Mucosa of descending colon (tissue), 3 donors: Measurements from ENCODE around the gene ERBB4. TPM values are rescaled to one million over a fixed set of nuclear protein-coding genes. Genes with fewer than 3 reads are reported as not detected.

Experiments
- ATAC-seq: fragments of 200-7000 bp; cut with Tn5 transposase; one replicate; pipeline ENCODE4 v1.9.1; 2020; ENCODE audit warnings: mild to moderate bottlenecking, moderate library complexity
- DNase-seq, 3 donors: peaks; one replicate each; pipeline ENCODE4 v3.0.0-alpha.2; 2020
- H3K36me3 ChIP-seq: fragments of 200-600 bp; one replicate; pipeline ENCODE4 v1.8.0; 2021; ENCODE audit warnings: low read depth, mild to moderate bottlenecking
- H3K4me1 ChIP-seq: fragments of 200-600 bp; one replicate; pipeline ENCODE4 v1.8.0; 2021; ENCODE audit warnings: low read depth, mild to moderate bottlenecking
- H3K4me3 ChIP-seq: fragments of 200-600 bp; one replicate; pipeline ENCODE4 v1.8.0; 2021; ENCODE audit warnings: mild to moderate bottlenecking
- H3K9me3 ChIP-seq: fragments of 200-600 bp; one replicate; pipeline ENCODE4 v1.8.0; 2021; ENCODE audit warnings: mild to moderate bottlenecking
- CTCF ChIP-seq: fragments of 200-600 bp; IDR thresholded peaks from one replicate; pipeline ENCODE4 v1.8.0; 2022; ENCODE audit warnings: antibody characterized with exemption, mild to moderate bottlenecking
- intact Hi-C, 2 donors: fragments of 100-400 bp; cut with DNase I in 1 of 2; cut with micrococcal nuclease in 1 of 2; formaldehyde crosslinking; loops; one replicate each; pipeline versions ENCODE4 v1.11.0 to v1.11.1; 2022; cut with DNase I, micrococcal nuclease
- total RNA-seq, 3 donors: library from RNA; stranded (reverse); fragmentation: NEBNext Ultra II Directional in 2 of 3; extraction: Animal tissue kit (Norgen Biotek cat#: 25700) in 2 of 3; gene quantifications; one replicate each; pipeline versions ENCODE4 v1.2.1 to v1.2.4, GENCODE V29; 2021 to 2023
- donor health status: DM: no; HTN: no; CAD: no; lungs with moderate emphysema.
- donor health status: DM: no; HTN: no; CAD: no.
- donor health status: DM: no; HTN: yes; CAD: no.

The ERBB4 gene
- total RNA-seq, 3 donors from 2014 or later, result 0.05 to 0.25 TPM; not detected in 1

GRCh38 chr2:212299333-212299732 is 239.3 kb downstream of the ERBB4 start:
- Histone ChIP-seq H3K9me3 (no peaks in the 10 kb centered on the region), H3K36me3 (no peaks in the 10 kb centered on the region), H3K4me1 (no peaks in the 10 kb centered on the region), H3K4me3 (no peak overlapping the region)
- ATAC-seq (no peak), DNase-seq (no peak)
- intact Hi-C loops, result no loop called here
- TF ChIP-seq CTCF, result no peak

- intact Hi-C loops, result no loop called here
Observed at GRCh38 chr2:212295571-212295970, 243.0 kb downstream of the ERBB4 start.

GRCh38 chr2:212294816-212295215 is 243.8 kb downstream of the ERBB4 start:
- H3K9me3 ChIP-seq, result no peaks in the 10 kb centered on the region
- H3K4me3 ChIP-seq, result no peak overlapping the region
- ATAC-seq (no peak), DNase-seq (no peak)
- intact Hi-C loops, result no loop called here
- no peaks in the 10 kb centered on the region for H3K4me1 ChIP-seq
- TF ChIP-seq CTCF, result no peak
- no peaks in the 10 kb centered on the region for H3K36me3 ChIP-seq

More at GRCh38 chr2:212295571-212295970, 243.0 kb downstream of the ERBB4 start:
- DNase-seq (no peak), ATAC-seq (no peak)
- TF ChIP-seq CTCF, result no peak
- H3K9me3 ChIP-seq, result no peaks in the 10 kb centered on the region
- H3K4me3 ChIP-seq, result no peak overlapping the region
- no peaks in the 10 kb centered on the region for H3K4me1 ChIP-seq
- no peaks in the 10 kb centered on the region for H3K36me3 ChIP-seq

- DNase-seq (no peak), ATAC-seq (no peak)
- H3K36me3 ChIP-seq, result no peaks in the 10 kb centered on the region
- TF ChIP-seq CTCF, result no peak
- no peaks in the 10 kb centered on the region for H3K4me1 ChIP-seq
- no peak overlapping the region for H3K4me3 ChIP-seq
- intact Hi-C loops, result no loop called here
- no peaks in the 10 kb centered on the region for H3K9me3 ChIP-seq
Observed at GRCh38 chr2:212289301-212289700, 249.3 kb downstream of the ERBB4 start.

- no peaks in the 10 kb centered on the region for H3K36me3 ChIP-seq
- no peaks in the 10 kb centered on the region for H3K4me1 ChIP-seq
- ATAC-seq (no peak), DNase-seq (no peak)
- intact Hi-C loops, result no loop called here
- no peaks in the 10 kb centered on the region for H3K9me3 ChIP-seq
- no peak overlapping the region for H3K4me3 ChIP-seq
- TF ChIP-seq CTCF, result no peak
Observed at GRCh38 chr2:212288308-212288707, 250.3 kb downstream of the ERBB4 start.

- no peak for TF ChIP-seq CTCF
- ATAC-seq, result no peak
Observed at GRCh38 chr2:212284166-212284565, 254.4 kb downstream of the ERBB4 start.

More at GRCh38 chr2:212284166-212284565, 254.4 kb downstream of the ERBB4 start:
- Histone ChIP-seq H3K4me3 (no peak overlapping the region), H3K9me3 (no peaks in the 10 kb centered on the region), H3K36me3 (no peaks in the 10 kb centered on the region), H3K4me1 (no peaks in the 10 kb centered on the region)
- DNase-seq, result no peak
- intact Hi-C loops, result no loop called here
